NCI-H748 (cell line): ENCODE data around the gene VPS16.

Experiments
- DNase-seq: peaks from one replicate; lab custom pipeline; 2025; ENCODE audit not compliant: unreplicated experiment; lab: John Stamatoyannopoulos, UW

The VPS16 gene

DNA sequence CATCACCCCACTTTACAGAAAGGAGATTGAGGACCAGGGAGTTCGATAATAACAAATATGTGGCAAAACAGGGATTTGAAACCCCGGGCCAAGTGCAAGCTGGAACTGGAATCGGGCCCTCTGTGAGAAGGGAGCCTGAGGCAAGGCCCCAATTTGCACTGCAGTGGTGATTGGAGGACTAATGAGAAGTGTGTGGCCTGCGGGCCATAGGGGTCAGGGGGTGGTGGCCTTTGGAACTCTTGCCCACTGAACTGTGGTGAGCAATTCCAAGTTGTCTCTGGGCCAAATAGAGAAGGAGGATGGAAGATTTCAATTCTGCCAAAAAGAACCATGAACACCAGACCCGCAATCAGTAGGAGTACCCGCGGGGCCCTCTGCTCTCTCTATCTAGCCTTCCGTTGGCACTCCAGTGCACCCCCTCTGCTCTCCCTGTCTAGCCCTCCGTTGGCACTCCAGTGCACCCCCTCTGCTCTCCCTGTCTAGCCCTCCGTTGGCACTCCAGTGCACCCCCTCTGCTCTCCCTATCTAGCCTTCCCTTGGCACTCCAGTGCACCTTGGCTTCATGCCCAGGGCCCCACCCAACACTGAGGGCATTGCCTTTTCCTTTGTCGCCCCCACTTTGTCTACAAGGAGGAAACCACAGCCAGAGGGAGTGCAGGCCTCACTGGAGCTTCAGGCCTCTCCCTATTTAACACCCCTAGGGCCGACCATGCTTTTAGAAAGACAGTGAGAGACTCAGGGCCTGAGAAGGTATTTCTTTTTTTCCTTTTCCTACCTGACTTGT, 26.7 kb downstream of the VPS16 start:
- DNase-seq: no peak

DNA sequence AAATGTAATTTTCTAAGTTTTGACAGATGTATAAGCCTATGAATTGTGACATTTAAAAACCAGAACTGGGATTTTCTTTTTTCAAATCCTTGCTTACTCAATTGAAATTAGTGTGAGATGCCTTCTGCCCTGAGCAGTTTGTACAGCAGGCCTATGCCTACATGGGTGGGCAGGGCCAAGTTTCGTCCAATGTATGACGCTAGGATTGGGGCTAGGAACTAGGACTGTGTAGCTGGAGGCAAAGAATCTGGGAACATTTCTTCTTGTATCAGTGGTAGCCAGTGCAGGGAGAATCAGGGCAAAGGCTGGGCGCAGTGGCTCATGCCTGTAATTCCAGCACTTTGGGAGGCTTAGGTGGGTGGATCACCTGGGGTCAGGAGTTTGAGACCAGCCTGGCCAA, 28.8 kb downstream of the VPS16 start:
- DNase-seq: no peak

DNA sequence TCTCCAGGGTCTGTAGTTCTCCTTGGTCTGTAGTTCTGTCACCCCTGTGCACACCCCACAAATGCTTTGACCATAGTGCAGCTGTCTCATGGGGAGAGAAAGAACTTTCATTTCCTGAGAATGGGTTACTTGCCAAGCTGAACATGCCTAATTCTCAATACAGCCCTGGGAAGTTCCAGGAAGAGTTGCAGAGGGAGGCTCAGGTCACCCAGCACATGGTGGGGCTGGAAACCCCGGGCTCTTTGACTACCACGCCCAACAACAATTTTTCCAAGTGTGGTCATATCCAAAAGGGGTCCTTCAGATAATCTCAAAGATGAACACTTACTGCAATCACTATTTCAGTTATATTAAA, 30.5 kb downstream of the VPS16 start:
- no peak for DNase-seq

- DNase-seq: no peak
Observed at GRCh38 chr20:2871661-2872458, 31.3 kb downstream of the VPS16 start.

- peak; percentile 82 for DNase-seq
Observed at GRCh38 chr20:2872459-2873009, 32.0 kb downstream of the VPS16 start.

- DNase-seq: peak; percentile 98
Observed at GRCh38 chr20:2873010-2873746, 32.6 kb downstream of the VPS16 start, which contains the start of gene PTPRA. TSS of gene PTPRA (plus strand) at chr20:2873481. CDS start at chr20:2964278, 90,797 bp downstream.

GRCh38 chr20:2873747-2874041, 33.1 kb downstream of the VPS16 start:
- DNase-seq: peak; percentile 88

GRCh38 chr20:2874456-2874855, 33.9 kb downstream of the VPS16 start:
- peak; percentile 55 for DNase-seq

DNA sequence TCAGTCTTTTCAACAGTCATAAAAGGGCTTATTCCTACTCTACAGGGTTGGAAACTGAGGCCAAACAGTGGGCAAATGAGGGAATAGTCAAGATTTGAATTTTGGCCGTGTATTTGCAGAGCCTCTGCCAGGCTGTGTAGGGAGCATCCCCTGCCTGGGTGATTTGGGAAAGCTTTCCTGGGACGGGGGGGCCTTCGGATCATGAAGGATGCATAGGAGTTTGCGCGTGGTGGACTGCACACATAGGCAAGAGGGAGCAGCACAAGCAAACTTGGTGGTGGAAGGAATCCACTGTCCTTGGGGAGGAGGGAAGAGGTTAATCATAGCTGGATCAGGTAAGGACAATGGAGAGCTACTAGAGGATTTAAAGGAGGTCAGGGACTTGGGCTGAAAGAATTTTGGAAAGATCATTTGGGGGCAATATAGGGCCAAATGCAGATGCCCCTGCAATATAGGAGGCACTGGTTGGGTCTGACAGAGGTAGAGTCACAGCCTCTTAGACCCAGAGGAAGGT, 35.2 kb downstream of the VPS16 start:
- DNase-seq: no peak

DNA sequence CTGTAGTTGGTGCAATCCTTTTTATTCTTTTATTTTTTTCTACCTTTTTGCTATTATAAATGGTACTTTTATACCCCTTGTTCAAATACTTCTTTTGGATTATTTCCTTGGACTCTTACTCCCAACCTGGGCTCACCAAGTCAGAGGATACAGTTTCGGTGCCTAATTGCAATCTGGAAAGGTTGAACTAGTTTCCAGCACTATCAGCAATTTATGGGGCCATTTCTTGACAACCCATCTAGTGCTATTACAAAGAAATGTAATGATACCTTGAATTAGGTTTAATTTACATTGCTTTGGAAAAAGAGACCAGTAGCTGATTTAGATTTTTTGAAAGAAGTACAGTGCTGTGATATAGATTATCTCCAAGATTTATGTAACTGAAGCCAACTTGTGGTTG, 38.0 kb downstream of the VPS16 start:
- no peak for DNase-seq

- no peak for DNase-seq
Observed at GRCh38 chr20:2879146-2879545, 38.6 kb downstream of the VPS16 start.

- no peak for DNase-seq
Observed at GRCh38 chr20:2880650-2881049, 40.1 kb downstream of the VPS16 start.

DNA sequence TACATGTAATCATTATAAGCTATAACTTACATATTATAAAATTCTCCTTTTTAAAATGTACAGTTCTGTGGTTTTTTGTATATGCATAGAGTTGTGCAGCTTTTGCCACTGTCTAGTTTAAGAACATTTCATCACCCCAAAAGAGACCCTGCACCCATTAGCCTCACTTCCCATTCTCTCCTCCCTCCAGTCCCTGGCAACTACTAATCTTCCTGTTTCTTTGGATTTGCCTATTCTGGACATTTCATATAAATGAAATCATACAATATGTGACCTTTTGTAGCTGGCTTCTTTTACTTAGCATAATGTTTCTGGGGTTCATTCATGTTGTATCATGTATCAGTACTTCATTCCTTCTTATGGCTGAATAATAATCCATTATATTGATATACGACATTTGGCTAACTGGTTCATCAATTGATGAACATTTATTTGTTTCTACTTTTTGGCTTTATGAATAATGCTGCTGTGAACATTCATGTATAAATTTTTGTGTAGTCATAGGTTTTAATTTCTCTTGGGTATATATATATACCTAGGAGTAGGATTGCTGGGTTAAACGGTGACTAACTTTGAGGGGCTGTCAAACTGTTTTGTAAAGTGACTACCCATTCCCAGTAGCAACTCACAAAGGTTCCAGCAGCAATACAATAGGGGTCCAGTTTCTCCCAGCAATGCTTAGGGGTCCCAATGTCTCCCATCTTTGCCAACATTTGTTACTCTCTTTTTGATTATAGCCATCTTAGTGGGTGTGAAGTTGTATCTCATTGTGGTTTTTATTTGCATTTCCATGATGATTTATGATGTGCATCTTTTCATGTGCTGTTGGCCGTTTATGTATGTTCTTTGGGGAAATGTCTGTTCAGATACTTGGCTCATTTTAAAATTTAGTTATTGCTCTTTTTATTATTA, 43.4 kb downstream of the VPS16 start:
- no peak for DNase-seq

- DNase-seq: no peak
Observed at GRCh38 chr20:2887715-2888114, 47.2 kb downstream of the VPS16 start.

- DNase-seq: no peak
Observed at GRCh38 chr20:2888224-2888955, 47.8 kb downstream of the VPS16 start.

DNA sequence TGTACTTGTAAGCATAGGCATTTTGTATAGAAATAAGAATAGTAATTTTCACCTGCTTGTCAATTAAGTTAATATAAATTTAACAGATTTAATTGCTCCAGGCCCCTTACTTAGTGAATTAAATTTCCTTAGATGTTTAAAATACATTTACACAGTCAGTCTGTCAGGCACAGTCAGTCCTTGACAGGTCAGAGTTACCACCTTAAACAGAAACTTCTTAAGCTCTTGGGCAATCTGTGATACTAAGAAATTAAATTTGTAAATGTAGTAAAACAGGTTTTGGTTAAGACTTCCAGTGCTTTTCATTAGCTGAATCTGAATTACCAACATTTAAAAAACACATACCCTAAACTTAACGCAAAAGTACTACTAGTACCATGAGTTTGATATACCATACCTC, 48.7 kb downstream of the VPS16 start:
- DNase-seq: no peak

- DNase-seq: no peak
Observed at GRCh38 chr20:2889797-2890196, 49.3 kb downstream of the VPS16 start.

- DNase-seq: no peak
Observed at GRCh38 chr20:2890742-2891141, 50.2 kb downstream of the VPS16 start.

- no peak for DNase-seq
Observed at GRCh38 chr20:2891343-2891742, 50.8 kb downstream of the VPS16 start.

- DNase-seq: no peak
Observed at GRCh38 chr20:2892376-2892775, 51.8 kb downstream of the VPS16 start.
